ENCODE results near the gene AGA.

The AGA gene

DNA sequence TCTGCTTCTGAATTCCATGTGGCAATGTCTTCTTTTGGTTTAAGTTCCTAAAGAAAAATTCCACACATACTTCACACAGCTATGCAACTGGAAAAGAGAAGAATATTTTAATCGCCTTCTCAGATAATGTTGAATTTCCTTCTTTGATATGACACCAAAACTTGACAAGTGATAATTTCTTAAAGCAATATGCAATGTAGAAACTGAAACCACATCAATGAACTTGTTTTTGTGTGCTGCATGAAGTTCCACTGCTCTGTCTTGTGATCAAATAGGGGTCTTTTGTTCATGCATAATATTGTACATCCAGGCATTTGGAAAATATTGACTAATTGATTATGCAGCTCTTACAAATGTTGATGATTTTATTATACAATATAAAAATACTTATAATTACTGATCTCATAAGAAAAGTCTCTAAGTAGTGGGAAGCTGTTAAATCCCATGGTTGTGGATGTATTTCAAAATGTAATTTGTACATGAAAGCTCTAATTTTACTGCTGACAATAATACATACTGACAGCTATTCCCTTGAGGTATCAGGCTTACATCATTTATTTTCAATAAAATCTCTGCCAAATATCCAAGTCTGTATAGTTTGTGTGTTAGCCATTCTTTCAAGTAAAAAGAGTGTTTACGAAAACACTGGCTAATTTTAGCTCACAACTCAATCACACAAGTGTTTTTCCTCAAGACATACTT, 56.5 kb downstream of the AGA start:
- DNase-seq, result no peak

- no peak for DNase-seq
Measured at GRCh38 chr4:177384856-177385397, 57.3 kb downstream of the AGA start.

DNA sequence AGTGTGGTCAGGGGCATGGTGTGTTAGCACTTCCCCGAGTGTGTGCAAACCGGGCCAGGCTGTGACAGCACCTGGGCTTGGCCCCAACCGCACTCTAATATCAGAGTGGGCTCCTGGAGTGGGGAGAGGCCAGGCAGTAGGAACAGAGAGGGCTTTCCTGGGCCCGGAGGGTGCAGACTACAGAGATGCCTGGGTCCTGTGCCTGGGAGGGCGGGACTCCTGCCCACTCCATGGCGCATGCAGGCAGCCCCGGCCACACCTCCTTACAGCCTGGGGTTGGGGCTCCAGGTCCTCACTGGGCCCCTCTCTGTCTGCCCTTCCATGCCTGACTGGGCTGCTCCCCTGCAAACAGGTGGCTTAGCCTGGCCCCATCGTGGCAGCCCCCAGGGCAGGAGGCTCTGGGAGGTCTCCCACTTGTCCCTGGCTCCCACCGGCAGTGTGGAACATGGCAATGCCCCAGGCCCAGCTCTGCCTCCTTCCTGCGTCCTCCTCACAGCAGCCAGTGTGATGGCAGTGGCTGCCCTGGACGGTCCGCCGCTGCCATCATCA, 60.4 kb downstream of the AGA start:
- DNase-seq, result no peak
